ENCODE results near the gene EXOC1. TPM values are rescaled to one million over a fixed set of nuclear protein-coding genes. Genes with fewer than 3 reads are reported as not detected.

Gene EXOC1
- total and polyA plus RNA-seq, 9 of the 15 experiments (the other 6 are each of a cell fraction or from before 2014, with no cell fraction given): 16.0 to 45.5 (median 26.2) TPM

DNA sequence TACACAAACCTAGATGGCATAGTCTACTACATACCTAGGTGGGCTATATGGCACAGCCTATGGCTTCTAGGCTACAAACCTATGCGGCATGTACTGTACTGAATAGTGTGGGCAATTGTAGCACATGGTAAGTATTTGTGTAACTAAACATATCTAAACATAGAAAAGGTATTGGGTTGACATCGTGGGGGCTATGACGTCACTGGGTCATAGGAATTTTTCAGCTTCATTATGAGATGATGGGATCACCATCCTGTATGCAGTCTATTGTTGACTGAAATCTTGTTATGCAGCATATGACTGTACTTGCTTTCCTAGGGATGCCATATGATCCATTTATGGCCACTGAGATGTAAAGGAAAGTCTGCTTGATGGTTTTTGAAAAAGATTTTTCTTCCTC lies 35.8 kb upstream of the EXOC1 start:
- no peak for ATAC-seq
- no peak for FAIRE-seq

More for the DNA sequence above, 35.8 kb upstream of the EXOC1 start:
- BruUV-seq (replicated peaks): no TSS peak
- H2AFZ ChIP-seq (ENCODE audit: low read depth, low read length): no peak overlapping the region
- H3K9me1 ChIP-seq (ENCODE audit: control insufficient read depth, insufficient read depth, low read length): no peaks in the 10 kb centered on the region
- peaks cover 0 to 4% of the 10 kb centered on the region in 2 experiments; a peak in 3 of 5 replicates for H3K4me1 ChIP-seq (replicated peaks in 1 of 2; ENCODE audit: control insufficient read depth in 2 of 2, insufficient read depth in 2 of 2, low read length in 2 of 2)
- DNase-seq (ENCODE audit: extremely low read depth in 1 of 4, low spot score in 3 of 4): no peak
- no peaks in the 10 kb centered on the region for H3K79me2 ChIP-seq (ENCODE audit: control insufficient read depth, insufficient read depth, low read length)
- TF ChIP-seq, protein P1, sequence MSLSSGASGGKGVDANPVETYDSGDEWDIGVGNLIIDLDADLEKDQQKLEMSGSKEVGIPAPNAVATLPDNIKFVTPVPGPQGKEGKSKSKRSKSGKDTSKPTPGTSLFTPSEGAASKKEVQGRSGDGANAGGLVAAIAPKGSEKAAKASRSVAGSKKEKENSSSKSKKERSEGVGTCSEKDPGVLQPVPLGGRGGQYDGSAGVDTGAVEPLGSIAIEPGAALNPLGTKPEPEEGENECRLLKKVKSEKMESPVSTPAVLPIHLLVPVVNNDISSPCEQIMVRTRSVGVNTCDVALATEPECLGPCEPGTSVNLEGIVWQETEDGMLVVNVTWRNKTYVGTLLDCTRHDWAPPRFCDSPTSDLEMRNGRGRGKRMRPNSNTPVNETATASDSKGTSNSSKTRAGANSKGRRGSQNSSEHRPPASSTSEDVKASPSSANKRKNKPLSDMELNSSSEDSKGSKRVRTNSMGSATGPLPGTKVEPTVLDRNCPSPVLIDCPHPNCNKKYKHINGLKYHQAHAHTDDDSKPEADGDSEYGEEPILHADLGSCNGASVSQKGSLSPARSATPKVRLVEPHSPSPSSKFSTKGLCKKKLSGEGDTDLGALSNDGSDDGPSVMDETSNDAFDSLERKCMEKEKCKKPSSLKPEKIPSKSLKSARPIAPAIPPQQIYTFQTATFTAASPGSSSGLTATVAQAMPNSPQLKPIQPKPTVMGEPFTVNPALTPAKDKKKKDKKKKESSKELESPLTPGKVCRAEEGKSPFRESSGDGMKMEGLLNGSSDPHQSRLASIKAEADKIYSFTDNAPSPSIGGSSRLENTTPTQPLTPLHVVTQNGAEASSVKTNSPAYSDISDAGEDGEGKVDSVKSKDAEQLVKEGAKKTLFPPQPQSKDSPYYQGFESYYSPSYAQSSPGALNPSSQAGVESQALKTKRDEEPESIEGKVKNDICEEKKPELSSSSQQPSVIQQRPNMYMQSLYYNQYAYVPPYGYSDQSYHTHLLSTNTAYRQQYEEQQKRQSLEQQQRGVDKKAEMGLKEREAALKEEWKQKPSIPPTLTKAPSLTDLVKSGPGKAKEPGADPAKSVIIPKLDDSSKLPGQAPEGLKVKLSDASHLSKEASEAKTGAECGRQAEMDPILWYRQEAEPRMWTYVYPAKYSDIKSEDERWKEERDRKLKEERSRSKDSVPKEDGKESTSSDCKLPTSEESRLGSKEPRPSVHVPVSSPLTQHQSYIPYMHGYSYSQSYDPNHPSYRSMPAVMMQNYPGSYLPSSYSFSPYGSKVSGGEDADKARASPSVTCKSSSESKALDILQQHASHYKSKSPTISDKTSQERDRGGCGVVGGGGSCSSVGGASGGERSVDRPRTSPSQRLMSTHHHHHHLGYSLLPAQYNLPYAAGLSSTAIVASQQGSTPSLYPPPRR (CRISPR knock-in tag; IDR thresholded peaks at IDR 0.05; ENCODE audit: borderline replicate concordance): no peak
- TF ChIP-seq, protein P2, sequence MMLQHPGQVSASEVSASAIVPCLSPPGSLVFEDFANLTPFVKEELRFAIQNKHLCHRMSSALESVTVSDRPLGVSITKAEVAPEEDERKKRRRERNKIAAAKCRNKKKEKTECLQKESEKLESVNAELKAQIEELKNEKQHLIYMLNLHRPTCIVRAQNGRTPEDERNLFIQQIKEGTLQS (IDR thresholded peaks at IDR 0.05): peak; percentile 33; the same call in 1 of the 2 replicates
- TF ChIP-seq, protein P2 (CRISPR knock-in tag; conservative IDR thresholded peaks at IDR 0.05): no peak
- TF ChIP-seq AFF1 (IDR thresholded peaks at IDR 0.05; ENCODE audit: low read depth in 1 of 2, partially characterized antibody in 2 of 2) (no peak), ATF1 (CRISPR knock-in tag; IDR thresholded peaks at IDR 0.05) (no peak), ATF1 (tag; IDR thresholded peaks at IDR 0.05) (peak; percentile 56; the same call in 1 of the 2 replicates)
- ChIA-PET CTCF (ENCODE audit: low intra/inter-chr PET ratio) (no interaction called here), POLR2A (interaction anchor here (0.9 to 1.8 kb wide), 2 partner anchors 9 kb away, joined by 4 to 7 read pairs; no protein-coding TSS in a partner anchor)
- no peaks in the 10 kb centered on the region for H3K27me3 ChIP-seq (ENCODE audit: control insufficient read depth in 2 of 2, insufficient read depth in 2 of 2, low read length in 2 of 2)
- no peaks in the 10 kb centered on the region for H3K36me3 ChIP-seq (ENCODE audit: control insufficient read depth, insufficient read depth, low read length)
- H3K9ac ChIP-seq (ENCODE audit: insufficient read depth in 1 of 2, low read depth in 2 of 2, low read length in 2 of 2): no peak overlapping the region
- no peak overlapping the region for H3K27ac ChIP-seq (ENCODE audit: extremely low read depth, low read depth, low read length)
- intact Hi-C loops (cut with micrococcal nuclease): no loop called here
- H4K20me1 ChIP-seq (replicated peaks; ENCODE audit: control insufficient read depth, insufficient read depth, low read length): no peaks in the 10 kb centered on the region
- no peaks in the 10 kb centered on the region for H3K9me3 ChIP-seq (replicated peaks; ENCODE audit: control insufficient read depth, insufficient read depth, low read depth, low read length)
- H3K4me2 ChIP-seq (ENCODE audit: insufficient read depth, low read length): no peak overlapping the region
- in situ Hi-C loops (cut with MboI): no loop called here
- WGBS (ENCODE audit: insufficient coverage, low coverage, missing lambda C conversion rate): 38% methylated on average over 3 of the region's 3 CpGs
- H3K4me3 ChIP-seq: no peak overlapping the region

Measured in K562 (cell line).